HCT116 (cell line): Measurements from ENCODE around the gene EZH2. TPM values are rescaled to one million over a fixed set of nuclear protein-coding genes. Genes with fewer than 3 reads are reported as not detected.

Experiments
- ATAC-seq: fragments of 200-7000 bp; cut with Tn5 transposase; 2 replicates; pipeline ENCODE4 v1.9.1; 2020; ENCODE audit warnings: mild to moderate bottlenecking, moderate library complexity
- BruUV-seq: library from RNA; stranded (reverse); fragments of 400-500 nt; replicated peaks from 2 replicates; lab custom pipeline; 2021; lab: Mats Ljungman, UMichigan
- CTCF ChIA-PET: fragments of 300-600 bp; sonication (Branson Sonifier 250); formaldehyde crosslinking; loops from one replicate; lab custom pipeline; 2021; ENCODE audit warnings: antibody characterized with exemption; lab: Charles Lee
- POLR2A ChIA-PET: fragments of 300-600, 350-600 bp; sonication (Branson Sonifier 250); formaldehyde crosslinking; loops from one replicate; lab custom pipeline; 2021; ENCODE audit warnings: antibody characterized with exemption; lab: Charles Lee
- RAD21 ChIA-PET, 2 experiments: fragments of 300-600 bp; sonication (Branson Sonifier 250); formaldehyde crosslinking; loops; one replicate each; lab custom pipeline; 2023; ENCODE audit warnings: low total read pairs in 2 of 2; ENCODE audit not compliant: uncharacterized antibody in 2 of 2, unreplicated experiment in 2 of 2, low non-redundant PET in 1 of 2; lab: Charles Lee
- DNase-seq: peaks from one replicate; pipeline ENCODE4 v3.0.0-alpha.2; 2010; ENCODE audit warnings: low read depth, low spot score
- H2AFZ ChIP-seq: fragments of 200-600 bp; shearing (Covaris generic), sonication (generic); 2 replicates; pipeline ENCODE4 v1.6.1; 2017; ENCODE audit warnings: low read depth, mixed run types, mixed read lengths, antibody characterized with exemption, low read length; ENCODE audit not compliant: poor library complexity, severe bottlenecking
- H3K27ac ChIP-seq: 2 replicates; pipeline ENCODE4 v1.5.1; 2012; ENCODE audit warnings: low read depth, low read length
- H3K27me3 ChIP-seq: fragments of 200-600 bp; sonication (generic); 2 replicates; pipeline ENCODE4 v1.6.1; 2016; ENCODE audit warnings: mixed run types, low read length, mixed read lengths; ENCODE audit not compliant: insufficient read depth
- H3K36me3 ChIP-seq, 2 experiments: fragments of 200-500 bp in 1 of 2; fragments of 200-600 bp in 1 of 2; sonication (Bioruptor generic) in 1 of 2; sonication (generic) in 1 of 2; 2 replicates each; pipeline versions ENCODE4 v1.5.1 to v1.6.1; 2014 to 2016; ENCODE audit warnings: low read length in 2 of 2, inconsistent platforms in 1 of 2, mixed read lengths in 1 of 2, mixed run types in 1 of 2; ENCODE audit not compliant: insufficient read depth in 2 of 2, control insufficient read depth in 1 of 2
- H3K4me1 ChIP-seq, 2 experiments: fragments of 200-600 bp in 1 of 2; sonication (generic) in 1 of 2; 2 replicates each; pipeline versions ENCODE4 v1.5.1 to v1.6.1; 2012 to 2017; ENCODE audit warnings: low read length in 2 of 2, inconsistent platforms in 1 of 2, mild to moderate bottlenecking in 1 of 2, mixed read lengths in 1 of 2, mixed run types in 1 of 2, moderate library complexity in 1 of 2; ENCODE audit not compliant: insufficient read depth in 2 of 2, control insufficient read depth in 1 of 2
- H3K4me2 ChIP-seq: fragments of 200-600 bp; sonication (generic); 2 replicates; pipeline ENCODE4 v1.6.1; 2017; ENCODE audit warnings: mixed run types, low read length, mixed read lengths
- H3K4me3 ChIP-seq, 2 experiments: fragments of 200-600 bp in 1 of 2; sonication (generic) in 1 of 2; replicated peaks in 1 of 2; 2 replicates each; pipeline ENCODE4 v1.5.1; 2011 to 2016; ENCODE audit warnings: low read length in 2 of 2, control low read depth in 1 of 2, low read depth in 1 of 2, mild to moderate bottlenecking in 1 of 2, mixed read lengths in 1 of 2, mixed run types in 1 of 2
- H3K79me2 ChIP-seq: fragments of 200-600 bp; sonication (generic); 2 replicates; pipeline ENCODE4 v1.6.1; 2017; ENCODE audit warnings: mild to moderate bottlenecking, mixed run types, low read length, moderate library complexity, mixed read lengths; ENCODE audit not compliant: insufficient read depth
- H3K9ac ChIP-seq: fragments of 200-600 bp; sonication (generic); 2 replicates; pipeline ENCODE4 v1.6.1; 2016; ENCODE audit warnings: low read length, mixed read lengths
- H3K9me2 ChIP-seq: fragments of 200-600 bp; sonication (generic), shearing (Covaris generic); 2 replicates; pipeline ENCODE4 v1.6.1; 2017; ENCODE audit warnings: mixed run types, mild to moderate bottlenecking, moderate library complexity; ENCODE audit not compliant: insufficient read depth
- H3K9me3 ChIP-seq, 2 experiments: fragments of 200-500 bp in 1 of 2; fragments of 200-600 bp in 1 of 2; sonication (Bioruptor generic) in 1 of 2; sonication (generic) in 1 of 2; 2 replicates each; pipeline ENCODE4 v1.6.1; 2014 to 2017; ENCODE audit warnings: low read length in 2 of 2, mixed read lengths in 2 of 2, inconsistent platforms in 1 of 2, low read depth in 1 of 2, mild to moderate bottlenecking in 1 of 2, mixed run types in 1 of 2, moderate library complexity in 1 of 2; ENCODE audit not compliant: control insufficient read depth in 1 of 2, insufficient read depth in 1 of 2
- H4K20me1 ChIP-seq: fragments of 200-600 bp; sonication (generic), shearing (Covaris generic); 2 replicates; pipeline ENCODE4 v1.6.1; 2017; ENCODE audit warnings: mixed run types, mild to moderate bottlenecking, moderate library complexity; ENCODE audit not compliant: insufficient read depth
- ATF3 ChIP-seq: IDR thresholded peaks from 2 replicates; pipeline ENCODE4 v1.6.1; 2012
- CBX3 ChIP-seq: IDR thresholded peaks from 2 replicates; pipeline ENCODE4 v1.6.1; 2012; ENCODE audit warnings: low read depth
- CEBPB ChIP-seq: IDR thresholded peaks from 2 replicates; pipeline ENCODE4 v1.6.1; 2012; ENCODE audit warnings: low read depth
- EGR1 ChIP-seq: IDR thresholded peaks from 2 replicates; pipeline ENCODE4 v1.6.1; 2012; ENCODE audit warnings: low read depth
- ELF1 ChIP-seq: IDR thresholded peaks from 2 replicates; pipeline ENCODE4 v1.6.1; 2012; ENCODE audit warnings: low read depth, borderline replicate concordance
- EZH2phosphoT487 ChIP-seq: fragments of 200-600 bp; IDR thresholded peaks from 2 replicates; pipeline ENCODE4 v1.6.1; 2018; ENCODE audit warnings: antibody characterized with exemption, borderline replicate concordance
- POLR2A ChIP-seq: IDR thresholded peaks from 2 replicates; pipeline ENCODE4 v1.7.0; 2011; ENCODE audit warnings: borderline replicate concordance; ENCODE audit not compliant: insufficient read depth, insufficient read length; ENCODE audit errors: extremely low read depth
- POLR2AphosphoS5 ChIP-seq: IDR thresholded peaks from 2 replicates; pipeline ENCODE4 v1.6.1; 2011; ENCODE audit warnings: mild to moderate bottlenecking, low read depth, low read length, moderate library complexity
- SIN3A ChIP-seq: IDR thresholded peaks from 2 replicates; pipeline ENCODE4 v1.6.1; 2012; ENCODE audit warnings: low read depth
- SP1 ChIP-seq: IDR thresholded peaks from 2 replicates; pipeline ENCODE4 v1.6.1; 2012; ENCODE audit warnings: low read depth
- SRF ChIP-seq: IDR thresholded peaks from 2 replicates; pipeline ENCODE4 v1.6.1; 2012; ENCODE audit warnings: low read depth
- YY1 ChIP-seq: IDR thresholded peaks from 2 replicates; pipeline ENCODE4 v1.6.1; 2011; ENCODE audit warnings: low read length, low read depth, moderate library complexity, mild to moderate bottlenecking; ENCODE audit not compliant: insufficient replicate concordance; ENCODE audit errors: extremely low read depth
- ZBTB33 ChIP-seq: IDR thresholded peaks from 2 replicates; pipeline ENCODE4 v1.6.1; 2011; ENCODE audit warnings: mild to moderate bottlenecking, low read length, moderate library complexity; ENCODE audit not compliant: insufficient replicate concordance; ENCODE audit errors: extremely low read depth
- intact Hi-C: fragments of 100-400 bp; cut with micrococcal nuclease; formaldehyde crosslinking; loops from 2 replicates; pipeline ENCODE4 v1.10.0; 2022
- total RNA-seq: library from RNA; stranded (reverse); gene quantifications from one replicate; pipeline ENCODE4 v1.2.1, GENCODE V29; 2021; ENCODE audit not compliant: unreplicated experiment
- TF ChIP-seq, protein P1 (sequence below): IDR thresholded peaks from 2 replicates; pipeline ENCODE4 v1.6.1; 2012

The EZH2 gene
- total RNA-seq, 1 experiment from 2014 or later, result 55.2 TPM

DNA sequence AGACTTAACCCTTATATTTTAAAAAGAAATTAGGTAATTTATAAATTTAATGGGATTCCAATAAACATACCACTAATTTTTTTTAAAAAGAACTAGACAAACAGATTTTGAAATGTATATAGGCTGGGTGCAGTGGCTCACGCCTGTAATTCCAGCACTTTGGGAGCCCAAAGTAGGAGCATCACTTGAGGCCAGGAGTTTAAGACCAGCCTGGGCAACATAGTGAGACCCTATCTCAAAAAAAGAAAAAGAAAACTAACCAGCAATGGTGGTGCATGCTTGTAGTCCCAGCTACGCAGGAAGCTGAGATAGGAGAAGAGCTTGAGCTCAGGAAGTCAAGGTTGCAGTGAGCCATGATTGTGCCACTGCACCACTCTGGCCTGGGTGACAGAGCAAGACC, 62.7 kb downstream of the EZH2 start:
- H3K27ac ChIP-seq, result no peak overlapping the region
- DNase-seq (no peak), ATAC-seq (no peak)
- H3K4me1 ChIP-seq, result peaks cover 0 to 7% of the 10 kb centered on the region in 2 experiments; a peak in 2 of 4 replicates
- H3K9me3 ChIP-seq, result no peaks in the 10 kb centered on the region
- H3K4me3 ChIP-seq, result no peak overlapping the region
- H3K79me2 ChIP-seq, result peaks cover 60% of the 10 kb centered on the region
- POLR2A ChIA-PET, result no interaction called here
- no peak overlapping the region for H3K4me2 ChIP-seq
- CTCF ChIA-PET, result no interaction called here
- H4K20me1 ChIP-seq, result peaks cover 5% of the 10 kb centered on the region; the same call in 1 of the 2 replicates
- no peak overlapping the region for H3K9ac ChIP-seq
- no TSS peak for BruUV-seq
- intact Hi-C loops, result no loop called here
- RAD21 ChIA-PET, result no interaction called here
- no peak overlapping the region for H2AFZ ChIP-seq
- no peaks in the 10 kb centered on the region for H3K27me3 ChIP-seq
- no peaks in the 10 kb centered on the region for H3K9me2 ChIP-seq
- peaks cover 27 to 48% of the 10 kb centered on the region in 2 experiments for H3K36me3 ChIP-seq
- TF ChIP-seq SIN3A, result no peak
- no peak for TF ChIP-seq ZBTB33
- TF ChIP-seq, protein P1, sequence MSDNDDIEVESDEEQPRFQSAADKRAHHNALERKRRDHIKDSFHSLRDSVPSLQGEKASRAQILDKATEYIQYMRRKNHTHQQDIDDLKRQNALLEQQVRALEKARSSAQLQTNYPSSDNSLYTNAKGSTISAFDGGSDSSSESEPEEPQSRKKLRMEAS, result no peak
- no peak for TF ChIP-seq POLR2AphosphoS5
- TF ChIP-seq ELF1, result no peak
- no peak for TF ChIP-seq CEBPB

DNA sequence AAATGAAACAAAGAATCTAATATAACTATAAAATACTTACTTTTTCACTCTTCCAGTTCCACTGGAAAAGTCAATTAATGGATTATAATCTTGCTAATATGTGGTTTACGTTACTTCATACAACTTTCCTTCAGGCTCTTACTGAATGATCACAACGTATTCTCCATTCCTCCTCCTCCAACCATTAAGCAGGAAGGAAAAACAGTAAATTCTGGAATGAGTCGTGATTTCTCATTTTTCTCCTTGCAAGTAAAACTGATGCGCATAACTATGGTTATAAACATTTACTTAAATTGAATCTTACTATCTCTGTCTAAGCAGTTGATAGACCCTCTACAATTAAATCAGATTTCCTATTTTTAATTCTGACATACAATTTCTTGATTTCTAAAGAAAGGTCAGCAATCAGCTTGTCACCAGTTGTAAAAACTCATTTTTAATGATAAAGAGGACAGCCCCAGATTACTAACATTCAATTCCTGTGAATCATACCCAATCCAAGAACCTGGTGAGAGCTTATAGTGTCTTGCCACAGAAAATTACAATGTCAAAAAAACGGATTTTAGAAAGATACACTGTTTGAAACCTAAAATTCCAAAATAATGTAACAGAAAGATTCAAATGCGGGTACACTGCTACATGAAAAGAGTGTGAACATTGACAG, 64.3 kb downstream of the EZH2 start:
- DNase-seq (no peak), ATAC-seq (no peak)
- Histone ChIP-seq H2AFZ (no peak overlapping the region), H3K9me2 (no peaks in the 10 kb centered on the region), H3K4me3 (no peak overlapping the region), H3K9me3 (no peaks in the 10 kb centered on the region), H3K4me1 (peaks cover 0 to 7% of the 10 kb centered on the region in 2 experiments; a peak in 2 of 4 replicates), H3K27me3 (no peaks in the 10 kb centered on the region), H3K79me2 (peaks cover 49% of the 10 kb centered on the region), H3K27ac (no peak overlapping the region), H3K9ac (no peak overlapping the region), H3K36me3 (peaks cover 30 to 41% of the 10 kb centered on the region in 2 experiments), H3K4me2 (no peak overlapping the region), H4K20me1 (no peaks in the 10 kb centered on the region)
- ChIA-PET POLR2A (no interaction called here), RAD21 (no interaction called here), CTCF (no interaction called here)
- no TSS peak for BruUV-seq
- intact Hi-C loops, result no loop called here
- TF ChIP-seq YY1, result no peak
- TF ChIP-seq POLR2A, result no peak
- TF ChIP-seq ATF3, result no peak
- TF ChIP-seq CEBPB, result no peak
- TF ChIP-seq SRF, result no peak
- TF ChIP-seq, protein P1, result no peak
- no peak for TF ChIP-seq SP1
- TF ChIP-seq EGR1, result no peak
- no peak for TF ChIP-seq POLR2AphosphoS5
- TF ChIP-seq ZBTB33, result no peak
- no peak for TF ChIP-seq ELF1
- TF ChIP-seq EZH2phosphoT487, result no peak
- no peak for TF ChIP-seq CBX3
